ENCODE measurements around the gene PDE10A.

DNA sequence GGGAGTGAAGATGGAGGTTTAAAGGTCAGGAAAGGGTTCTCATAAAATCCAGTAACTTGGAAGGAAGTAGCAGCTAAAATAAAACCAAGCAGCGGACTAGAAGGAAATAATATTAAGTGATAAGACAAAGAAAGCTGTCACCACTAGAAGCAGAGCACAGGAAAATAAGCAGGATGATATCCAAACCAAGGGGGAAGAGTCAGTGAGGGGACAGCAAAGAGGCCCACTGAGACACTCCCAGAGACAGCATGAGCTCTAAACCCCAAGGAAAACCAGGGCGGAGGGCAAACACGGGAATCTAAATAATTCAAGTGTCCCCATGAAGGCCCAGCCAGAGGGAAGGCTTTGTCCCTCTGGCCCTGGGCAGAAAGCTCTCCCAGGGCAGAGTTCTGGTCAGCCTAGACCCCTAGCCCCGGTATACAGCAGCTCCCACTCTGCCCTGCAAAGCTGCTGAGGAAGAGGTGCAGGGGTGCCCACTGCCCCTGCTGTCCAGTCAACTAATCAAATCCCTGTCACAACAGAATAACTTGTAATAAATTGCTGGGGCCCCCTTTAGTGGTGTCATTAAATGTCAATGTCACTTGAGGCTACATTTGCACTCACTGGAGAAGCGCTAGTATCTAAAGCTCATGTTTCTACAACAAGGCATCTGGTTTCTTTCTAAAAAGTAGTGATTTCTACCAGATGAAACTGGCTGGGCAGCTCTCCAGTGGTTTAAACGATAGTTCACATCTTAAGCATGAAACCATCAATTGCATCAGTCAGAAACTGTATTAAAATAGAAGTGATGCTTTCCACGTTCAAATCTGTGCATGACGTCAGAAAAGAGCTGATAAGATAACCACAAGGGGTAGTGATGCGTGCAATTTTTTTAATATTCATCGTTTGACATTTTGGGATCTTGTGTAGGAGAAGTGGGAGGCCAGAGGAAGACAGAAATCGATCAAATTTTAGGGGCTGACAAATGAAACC lies 13.6 kb downstream of the PDE10A start:
- TF ChIP-seq, protein P1, sequence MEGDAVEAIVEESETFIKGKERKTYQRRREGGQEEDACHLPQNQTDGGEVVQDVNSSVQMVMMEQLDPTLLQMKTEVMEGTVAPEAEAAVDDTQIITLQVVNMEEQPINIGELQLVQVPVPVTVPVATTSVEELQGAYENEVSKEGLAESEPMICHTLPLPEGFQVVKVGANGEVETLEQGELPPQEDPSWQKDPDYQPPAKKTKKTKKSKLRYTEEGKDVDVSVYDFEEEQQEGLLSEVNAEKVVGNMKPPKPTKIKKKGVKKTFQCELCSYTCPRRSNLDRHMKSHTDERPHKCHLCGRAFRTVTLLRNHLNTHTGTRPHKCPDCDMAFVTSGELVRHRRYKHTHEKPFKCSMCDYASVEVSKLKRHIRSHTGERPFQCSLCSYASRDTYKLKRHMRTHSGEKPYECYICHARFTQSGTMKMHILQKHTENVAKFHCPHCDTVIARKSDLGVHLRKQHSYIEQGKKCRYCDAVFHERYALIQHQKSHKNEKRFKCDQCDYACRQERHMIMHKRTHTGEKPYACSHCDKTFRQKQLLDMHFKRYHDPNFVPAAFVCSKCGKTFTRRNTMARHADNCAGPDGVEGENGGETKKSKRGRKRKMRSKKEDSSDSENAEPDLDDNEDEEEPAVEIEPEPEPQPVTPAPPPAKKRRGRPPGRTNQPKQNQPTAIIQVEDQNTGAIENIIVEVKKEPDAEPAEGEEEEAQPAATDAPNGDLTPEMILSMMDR (IDR thresholded peaks at IDR 0.05), result no peak
- TF ChIP-seq EP300 (IDR thresholded peaks at IDR 0.05), result no peak

Measured in ovary (tissue), 3 donors.